Stimulated activated CD4-positive, alpha-beta T cell treated with anti-CD3 and anti-CD28 coated beads, Interleukin-4, amount 100 ng/mL, for 4 hours (primary cell): ENCODE data around the gene SLCO2A1.

ENCODE experiments used
- DNase-seq, 2 experiments: peaks; one replicate each; pipeline ENCODE4 v3.0.0-alpha.2; 2020

Gene SLCO2A1

GRCh38 chr3:133998691-133999241 lies 31.0 kb downstream of the SLCO2A1 start:
- no peak for DNase-seq

- DNase-seq: no peak
Measured at GRCh38 chr3:133997871-133998635, 31.7 kb downstream of the SLCO2A1 start.

DNA sequence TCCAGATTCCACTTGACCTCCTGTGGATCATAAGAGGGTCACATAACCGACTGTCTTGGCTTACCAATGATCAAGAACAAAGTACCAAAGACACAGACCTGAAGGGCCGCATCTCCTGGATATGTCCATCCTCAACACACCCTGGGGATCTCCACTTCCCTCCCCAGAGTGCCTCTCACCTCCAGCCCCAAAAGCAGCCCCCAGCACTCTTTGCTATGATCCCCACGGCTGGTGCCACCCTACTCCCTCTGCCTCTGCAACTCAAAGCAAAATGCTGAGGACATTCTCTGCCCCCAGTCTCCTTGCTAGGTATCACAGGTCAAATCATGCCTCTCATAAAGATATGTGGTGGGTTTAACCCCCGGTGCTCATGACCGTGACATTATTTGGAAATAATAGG lies 32.7 kb downstream of the SLCO2A1 start:
- no peak for DNase-seq

GRCh38 chr3:133996251-133996661 lies 33.5 kb downstream of the SLCO2A1 start:
- DNase-seq: no peak

GRCh38 chr3:133995264-133995663 lies 34.5 kb downstream of the SLCO2A1 start:
- DNase-seq: no peak

DNA sequence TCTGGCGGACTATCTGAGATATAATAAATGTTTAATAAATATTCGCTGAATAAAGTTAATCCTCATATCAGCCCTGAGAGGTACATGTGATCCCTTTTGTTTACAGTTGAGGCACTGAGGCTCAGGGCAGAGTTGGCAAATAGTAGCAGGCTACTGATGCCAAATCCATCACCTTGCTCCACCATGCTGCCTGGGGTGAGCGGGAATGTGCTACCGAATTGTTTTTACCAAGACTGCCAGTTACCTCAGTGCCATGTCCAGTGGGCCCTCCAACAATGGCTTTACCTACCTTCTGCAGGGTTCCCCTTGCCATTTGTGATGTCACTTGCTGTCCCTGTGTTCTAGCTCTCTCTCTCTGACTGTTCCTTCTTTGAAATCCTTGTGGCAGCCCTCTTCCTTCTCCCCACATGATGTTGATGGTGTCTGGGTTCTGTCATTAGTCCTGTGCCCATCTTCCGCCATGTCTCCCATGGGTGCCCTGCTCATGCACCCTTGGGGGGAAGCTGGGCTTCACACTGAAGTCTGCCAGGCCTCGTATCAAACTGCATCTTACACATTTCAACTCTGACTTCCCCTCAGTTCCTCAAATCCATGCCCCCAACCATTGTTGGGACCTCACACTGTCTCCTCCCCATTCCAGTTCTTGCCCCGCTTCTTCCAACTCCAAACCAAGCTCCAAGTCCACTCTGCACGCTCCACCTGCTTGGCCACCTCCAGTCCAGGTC lies 35.4 kb downstream of the SLCO2A1 start:
- DNase-seq: no peak

- no peak for DNase-seq
Measured at GRCh38 chr3:133992951-133993620, 36.6 kb downstream of the SLCO2A1 start.

DNA sequence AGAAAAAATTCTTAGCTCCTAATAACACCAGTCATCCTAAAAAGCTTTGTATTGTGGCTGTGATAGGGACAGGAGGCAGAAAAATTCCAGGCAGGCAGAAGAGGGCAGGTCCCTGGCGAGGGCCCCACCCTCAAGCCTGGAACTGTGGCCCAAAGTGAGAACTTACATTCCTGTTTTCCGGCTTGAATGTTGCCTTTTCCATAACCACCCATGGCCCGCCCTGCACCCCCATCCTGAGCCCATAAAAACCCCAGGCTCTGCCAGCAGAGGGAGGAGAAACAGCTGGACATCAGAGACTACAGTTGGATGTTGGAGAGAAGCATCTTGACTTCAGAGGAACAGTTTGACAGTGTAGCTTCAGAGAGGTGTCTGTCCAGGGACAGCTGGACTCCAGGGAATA lies 37.3 kb downstream of the SLCO2A1 start:
- no peak for DNase-seq

DNA sequence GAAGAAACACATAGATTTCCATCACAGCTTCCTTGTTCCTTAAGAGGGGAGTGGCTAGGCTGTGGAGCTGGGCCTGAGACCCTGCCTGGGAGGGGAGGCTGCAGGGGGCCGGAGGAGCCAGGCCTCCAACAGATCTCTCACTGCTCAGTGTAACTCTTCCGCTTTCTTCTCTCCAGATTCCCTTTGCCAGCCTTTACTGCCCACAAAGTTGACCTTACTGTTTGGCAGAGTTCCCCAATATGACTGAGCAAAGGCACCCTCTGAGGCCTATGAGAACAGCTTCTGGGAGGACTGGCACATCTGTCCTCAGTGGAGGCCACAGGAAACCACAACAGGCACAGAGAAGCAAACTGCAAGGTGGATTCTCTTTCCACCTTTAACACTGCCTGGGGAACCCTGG lies 38.1 kb downstream of the SLCO2A1 start:
- DNase-seq: no peak

DNA sequence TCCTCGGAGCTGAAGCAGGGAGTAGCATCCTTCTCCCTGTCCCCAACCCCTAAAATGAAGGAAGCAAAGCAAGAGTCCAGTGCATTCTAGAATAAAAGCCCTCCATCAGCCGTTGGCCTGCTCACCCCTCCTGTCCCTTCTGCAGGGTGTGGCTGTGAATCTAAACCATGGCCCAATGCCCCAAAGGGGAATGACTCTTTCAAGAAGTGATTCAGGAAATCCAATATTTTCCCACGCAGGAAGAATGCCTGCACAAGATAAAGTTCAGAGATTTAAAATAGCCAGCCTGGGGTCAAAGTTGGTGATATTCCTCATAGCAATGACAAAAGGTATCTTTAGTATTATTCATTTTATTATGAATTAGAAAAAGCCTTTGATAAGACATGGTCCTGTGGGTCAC lies 38.5 kb downstream of the SLCO2A1 start:
- DNase-seq: no peak

- no peak for DNase-seq
Measured at GRCh38 chr3:133989936-133990702, 39.6 kb downstream of the SLCO2A1 start.

GRCh38 chr3:133988631-133989161 lies 41.0 kb downstream of the SLCO2A1 start:
- no peak for DNase-seq

GRCh38 chr3:133987948-133988484 lies 41.7 kb downstream of the SLCO2A1 start:
- DNase-seq: no peak

GRCh38 chr3:133987136-133987535 lies 42.6 kb downstream of the SLCO2A1 start:
- DNase-seq: no peak

DNA sequence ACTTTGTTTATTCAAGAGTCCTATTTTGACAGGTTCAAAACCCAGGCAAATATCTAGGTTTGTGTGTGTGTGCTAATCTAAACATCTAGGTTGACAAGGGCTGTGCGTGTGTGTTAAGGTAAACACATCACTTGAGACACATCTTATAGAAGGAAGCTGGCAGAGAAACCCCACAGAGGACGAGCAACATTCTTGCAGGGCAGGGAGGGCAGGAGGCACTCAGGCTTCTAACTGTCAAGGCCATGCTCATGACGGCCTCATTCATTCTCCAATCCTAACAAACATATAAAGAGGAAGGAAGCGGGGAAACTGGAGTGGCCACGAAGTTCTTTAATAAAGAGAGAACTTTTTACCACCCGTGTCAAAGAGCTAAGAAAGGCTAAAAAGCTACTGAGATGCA lies 43.4 kb downstream of the SLCO2A1 start:
- no peak for DNase-seq

GRCh38 chr3:133984975-133985374 lies 44.8 kb downstream of the SLCO2A1 start:
- DNase-seq: no peak

DNA sequence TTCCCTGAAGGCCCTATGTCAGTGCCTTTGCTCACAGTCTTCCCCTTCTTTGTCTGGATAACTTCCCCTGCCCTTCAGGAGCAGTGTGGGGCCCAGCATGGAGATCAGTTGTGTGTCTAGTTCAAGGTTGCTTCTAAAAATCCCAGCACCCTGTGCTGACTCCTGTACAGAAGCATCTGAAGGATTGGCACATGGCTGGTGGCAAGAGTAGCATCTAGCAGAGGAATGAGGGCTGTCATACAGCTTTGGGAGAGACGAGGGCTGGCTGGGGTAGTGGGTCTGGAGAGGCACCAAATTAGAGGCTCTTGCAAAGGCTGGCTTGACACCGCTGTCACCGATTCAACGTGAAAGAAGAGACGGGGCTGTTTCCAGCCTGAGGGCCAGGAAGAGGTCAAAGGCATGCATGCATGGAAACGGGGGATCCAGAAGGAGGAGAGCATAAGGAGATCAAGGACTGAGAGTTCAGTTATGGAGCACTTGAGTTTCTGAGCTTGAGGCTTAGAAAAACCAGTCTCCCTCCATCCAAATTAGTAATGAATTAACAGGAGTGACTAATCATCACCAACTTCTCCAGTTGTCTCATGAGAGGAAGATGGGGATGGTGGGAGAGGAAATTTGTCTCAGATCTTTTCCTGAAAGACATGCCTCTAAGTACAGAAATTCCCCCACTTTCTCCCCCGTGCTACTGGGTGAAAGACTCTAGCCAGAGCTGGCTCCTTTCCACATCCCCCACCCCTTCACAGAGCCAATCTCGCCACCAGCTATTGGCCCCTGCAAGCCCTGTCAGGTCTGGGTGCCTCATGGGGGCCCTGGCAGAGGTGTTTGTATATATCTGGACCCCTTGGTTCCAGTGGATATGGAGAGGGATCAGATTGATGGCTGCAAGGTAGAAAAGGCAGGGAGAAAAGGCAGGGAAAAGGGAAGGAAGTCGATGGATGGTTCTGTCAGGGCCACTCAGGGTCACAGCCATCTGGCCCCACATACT lies 45.9 kb downstream of the SLCO2A1 start:
- no peak for DNase-seq

DNA sequence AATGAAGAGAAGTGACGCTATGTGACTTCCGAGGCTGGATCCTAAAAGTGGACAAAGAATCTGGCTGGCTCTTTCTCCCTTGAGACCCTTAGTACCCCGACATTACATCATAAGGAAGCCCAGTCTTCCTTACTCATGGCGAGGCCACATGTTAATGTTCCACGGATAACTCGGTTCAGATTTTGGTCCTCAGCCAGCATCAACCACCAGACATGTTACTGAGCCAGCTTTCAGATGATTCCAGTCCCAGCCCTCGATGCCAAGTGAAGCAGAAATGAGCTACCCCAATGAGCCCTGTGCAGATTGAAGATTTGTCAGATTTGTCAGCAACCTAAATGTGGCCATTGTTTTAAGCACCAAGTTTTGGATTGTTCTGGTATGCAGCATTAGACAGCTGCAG lies 46.6 kb downstream of the SLCO2A1 start:
- no peak for DNase-seq

DNA sequence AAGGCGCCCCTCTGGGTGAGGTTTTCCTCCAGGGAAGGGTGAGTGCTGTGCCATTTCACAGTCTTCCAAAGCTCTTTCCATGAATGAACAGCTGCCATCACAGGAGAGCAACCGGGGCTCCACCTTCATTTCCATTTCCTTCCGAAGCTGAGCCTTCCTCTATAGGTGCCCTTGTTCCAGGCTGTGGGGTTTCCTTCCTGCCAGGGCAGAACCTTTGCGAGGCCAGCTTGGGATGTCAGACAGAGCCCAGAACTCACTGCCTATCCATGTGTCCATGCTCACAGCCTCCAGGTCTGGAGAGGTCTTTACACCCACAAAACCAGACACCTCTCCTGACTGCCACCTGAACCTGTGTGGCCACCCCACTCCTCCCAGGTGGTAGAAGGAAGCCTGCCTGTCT lies 49.2 kb downstream of the SLCO2A1 start:
- no peak for DNase-seq

- no peak for DNase-seq
Measured at GRCh38 chr3:133980035-133980434, 49.7 kb downstream of the SLCO2A1 start.

DNA sequence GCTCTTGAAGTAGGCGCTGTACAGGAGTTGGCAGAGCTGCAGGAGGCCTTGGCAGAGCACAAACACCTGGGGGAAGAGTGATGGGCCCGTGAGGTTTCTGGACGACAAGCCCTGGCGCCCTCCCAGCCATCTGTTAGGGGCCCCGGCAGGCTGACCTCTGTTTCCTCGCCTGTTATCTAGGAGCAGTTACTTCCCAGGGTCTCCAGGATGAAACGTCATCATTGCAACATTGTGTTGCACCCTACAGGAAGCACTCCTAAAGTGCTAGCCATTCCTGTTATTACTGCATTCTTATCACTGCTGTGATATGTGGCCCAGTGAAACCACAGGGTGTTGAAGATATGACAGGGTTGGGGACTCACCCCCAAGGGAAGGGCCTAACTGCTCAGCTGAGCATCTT lies 50.2 kb downstream of the SLCO2A1 start:
- no peak for DNase-seq
